A673 (cell line): Measurements from ENCODE around the gene TNFRSF13B. TPM values are rescaled to one million over a fixed set of nuclear protein-coding genes. Genes with fewer than 3 reads are reported as not detected.
"Not testable (repeated sequence)": the region's sequence is repeated elsewhere in the genome, so short reads cannot be mapped to it uniquely, and the experiment has no call there.

Source experiments
- BruUV-seq: library from RNA; stranded (reverse); fragments of 400-500 nt; replicated peaks from 2 replicates; lab custom pipeline; 2021; lab: Mats Ljungman, UMichigan
- CTCF ChIA-PET: fragments of 300-600 bp; sonication (Branson Sonifier 250); formaldehyde crosslinking; loops from one replicate; lab custom pipeline; 2022; ENCODE audit warnings: antibody characterized with exemption; lab: Charles Lee
- POLR2A ChIA-PET: fragments of 300-600 bp; sonication (Branson Sonifier 250); formaldehyde crosslinking; loops from one replicate; lab custom pipeline; 2022; ENCODE audit warnings: antibody characterized with exemption; ENCODE audit not compliant: low non-redundant PET; lab: Charles Lee
- DNase-seq: peaks from one replicate; pipeline ENCODE4 v3.0.0-alpha.2; 2015; ENCODE audit warnings: low spot score
- H3K27ac ChIP-seq: fragments of 200-600 bp; sonication (generic); 2 replicates; pipeline ENCODE4 v1.5.1; 2016; ENCODE audit warnings: mixed run types, low read depth, mild to moderate bottlenecking, mixed read lengths, antibody characterized with exemption, low read length; ENCODE audit not compliant: poor library complexity, severe bottlenecking
- H3K27me3 ChIP-seq: fragments of 200-600 bp; sonication (generic); replicated peaks from 2 replicates; pipeline ENCODE4 v1.6.1; 2017; ENCODE audit warnings: mixed run types, low read depth, mild to moderate bottlenecking, mixed read lengths, antibody characterized with exemption, low read length; ENCODE audit not compliant: insufficient read depth, poor library complexity
- H3K36me3 ChIP-seq: fragments of 200-600 bp; sonication (generic); 2 replicates; pipeline ENCODE4 v1.6.1; 2016; ENCODE audit warnings: mixed run types, mild to moderate bottlenecking, mixed read lengths, antibody characterized with exemption, low read length; ENCODE audit not compliant: insufficient read depth, poor library complexity, severe bottlenecking
- H3K4me1 ChIP-seq: fragments of 200-600 bp; sonication (generic); 2 replicates; pipeline ENCODE4 v1.6.1; 2017; ENCODE audit warnings: mixed run types, mild to moderate bottlenecking, mixed read lengths, antibody characterized with exemption, low read length; ENCODE audit not compliant: insufficient read depth, poor library complexity, severe bottlenecking
- H3K4me3 ChIP-seq: fragments of 200-600 bp; sonication (generic); 2 replicates; pipeline ENCODE4 v1.5.1; 2016; ENCODE audit warnings: low read depth, mixed run types, mild to moderate bottlenecking, mixed read lengths, low read length; ENCODE audit not compliant: poor library complexity, severe bottlenecking
- H3K9me3 ChIP-seq: fragments of 200-600 bp; sonication (generic); 2 replicates; pipeline ENCODE4 v1.6.1; 2016; ENCODE audit warnings: mixed run types, low read depth, mild to moderate bottlenecking, mixed read lengths, antibody characterized with exemption, low read length; ENCODE audit not compliant: poor library complexity, severe bottlenecking
- EZH2 ChIP-seq: fragments of 200-600 bp; sonication (generic); IDR thresholded peaks from 2 replicates; pipeline ENCODE4 v1.6.1; 2017; ENCODE audit warnings: borderline replicate concordance, low read depth, mild to moderate bottlenecking, mixed read lengths, antibody characterized with exemption, low read length; ENCODE audit not compliant: poor library complexity, severe bottlenecking
- intact Hi-C: fragments of 100-400 bp; cut with micrococcal nuclease; formaldehyde crosslinking; loops from one replicate; pipeline ENCODE4 v1.10.0; 2022; ENCODE audit not compliant: unreplicated experiment
- total RNA-seq: library from RNA; stranded (reverse); gene quantifications from 2 replicates; pipeline ENCODE4 v1.2.3, GENCODE V29; 2021
- TF ChIP-seq, protein P1 (sequence below): fragments of 300-800, 200-600 bp; sonication (generic); conservative IDR thresholded peaks from 2 replicates; pipeline ENCODE4 v1.5.1; 2017; ENCODE audit warnings: low read depth, mild to moderate bottlenecking, antibody characterized with exemption, low read length, moderate library complexity, mixed read lengths

TNFRSF13B gene
- total RNA-seq, 1 experiment from 2014 or later, result not detected

DNA sequence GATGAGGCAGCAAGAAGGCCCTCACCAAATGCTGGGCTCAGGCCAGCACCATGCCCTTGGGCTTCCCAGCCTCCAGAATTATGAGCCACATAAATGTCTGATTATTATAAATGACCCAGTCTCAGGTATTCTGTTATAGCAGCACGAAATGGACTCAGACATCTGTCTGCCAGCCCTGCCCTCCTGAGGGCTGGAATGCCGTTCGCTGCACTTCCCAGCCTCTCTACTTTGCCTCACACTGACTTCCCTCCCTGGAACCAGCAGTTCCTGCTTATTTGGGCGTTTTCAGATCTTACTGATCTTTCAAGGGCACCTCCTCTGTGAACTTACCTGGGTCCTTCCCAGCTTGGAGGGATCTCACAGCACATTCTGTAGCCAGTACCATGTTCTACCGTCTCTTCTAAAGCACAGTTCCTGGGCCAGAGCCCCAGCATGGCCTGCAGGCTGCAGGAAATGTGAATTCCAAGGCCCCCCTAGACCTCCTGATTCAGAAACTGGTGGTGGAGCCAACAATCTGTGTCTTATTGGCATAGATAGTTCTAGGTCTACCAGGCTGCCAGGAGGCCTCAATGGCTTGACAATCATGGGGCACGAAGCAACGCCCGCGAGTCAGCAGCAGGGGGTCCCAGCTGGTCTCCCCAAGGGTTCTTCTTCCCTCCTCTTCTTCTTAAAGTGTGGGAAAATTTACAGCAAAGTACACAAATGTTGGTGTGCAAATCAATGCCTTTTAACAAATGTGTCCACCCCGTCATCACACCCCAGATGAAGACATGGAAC, 36.9 kb upstream of the TNFRSF13B start:
- POLR2A ChIA-PET, H3K27me3 ChIP-seq, DNase-seq, intact Hi-C loops, BruUV-seq, H3K4me3 ChIP-seq, H3K27ac ChIP-seq, H3K36me3 ChIP-seq, H3K9me3 ChIP-seq: not testable (repeated sequence)
- H3K4me1 ChIP-seq, result peaks cover 14% of the 10 kb centered on the region
- CTCF ChIA-PET, result interaction anchor here (1.0 kb wide), 1 partner anchor 17 kb away, joined by 5 read pairs; no protein-coding TSS in a partner anchor

DNA sequence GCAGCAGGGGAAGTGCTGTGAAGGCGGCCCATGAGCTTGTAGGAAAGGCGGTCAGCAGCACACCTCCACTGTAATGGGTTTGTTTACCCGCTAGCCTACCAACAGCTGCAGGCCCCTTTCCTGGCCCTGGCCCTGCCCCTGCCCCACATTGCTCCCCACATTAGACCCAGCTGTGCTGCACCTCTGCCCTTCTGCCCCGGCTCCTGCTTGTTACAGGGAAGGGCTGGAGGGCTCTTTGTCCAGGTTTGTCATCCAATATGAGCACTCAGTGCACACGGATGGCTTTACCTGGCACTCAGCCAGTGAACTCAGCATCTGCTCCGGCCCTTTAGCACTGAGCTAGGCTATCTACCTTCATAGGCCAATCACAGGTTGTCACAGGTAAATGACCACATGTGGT, 36.0 kb upstream of the TNFRSF13B start:
- intact Hi-C loops, CTCF ChIA-PET, BruUV-seq, H3K4me3 ChIP-seq, DNase-seq, H3K36me3 ChIP-seq, H3K27ac ChIP-seq, H3K9me3 ChIP-seq, H3K27me3 ChIP-seq, POLR2A ChIA-PET: not testable (repeated sequence)
- H3K4me1 ChIP-seq, result peaks cover 14% of the 10 kb centered on the region

DNA sequence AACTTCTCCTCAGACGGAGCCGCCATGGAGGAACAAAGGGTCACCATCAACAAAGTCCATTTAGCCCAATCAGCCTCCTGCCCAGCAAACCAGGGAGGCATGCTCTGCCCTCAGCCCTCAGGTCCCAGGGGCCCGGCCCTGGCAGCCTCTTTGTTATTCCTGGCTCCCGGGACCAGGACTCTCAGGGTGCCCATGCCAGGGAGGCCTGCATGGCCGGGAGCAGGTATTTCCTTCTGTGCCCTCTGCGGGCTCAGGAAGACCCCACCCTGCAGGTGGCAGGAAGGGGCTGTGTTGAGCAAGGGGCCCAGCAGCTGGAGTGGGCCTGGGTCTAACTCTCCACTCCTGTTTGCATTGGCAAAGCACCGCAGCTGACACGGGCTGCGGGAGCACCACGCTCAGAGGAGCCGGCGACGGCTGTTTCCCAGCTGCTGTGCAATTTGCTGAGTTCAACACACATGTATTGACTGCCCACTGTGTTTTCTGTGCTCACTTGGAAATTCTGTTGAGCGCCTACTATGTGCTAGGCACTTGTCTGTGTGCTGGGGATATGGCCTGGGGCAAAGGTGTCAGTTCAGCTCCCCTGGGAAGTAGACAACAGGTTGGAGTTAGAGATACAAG, 33.2 kb upstream of the TNFRSF13B start:
- H3K4me3 ChIP-seq, H3K27me3 ChIP-seq, BruUV-seq, H3K27ac ChIP-seq, POLR2A ChIA-PET, H3K36me3 ChIP-seq, DNase-seq, H3K9me3 ChIP-seq, CTCF ChIA-PET: not testable (repeated sequence)
- H3K4me1 ChIP-seq, result peaks cover 19% of the 10 kb centered on the region
- intact Hi-C loops, result loop anchor here (5.0 kb wide), 2 partner anchors 142 to 202 kb away; partner anchors contain the start of gene PLD6

DNA sequence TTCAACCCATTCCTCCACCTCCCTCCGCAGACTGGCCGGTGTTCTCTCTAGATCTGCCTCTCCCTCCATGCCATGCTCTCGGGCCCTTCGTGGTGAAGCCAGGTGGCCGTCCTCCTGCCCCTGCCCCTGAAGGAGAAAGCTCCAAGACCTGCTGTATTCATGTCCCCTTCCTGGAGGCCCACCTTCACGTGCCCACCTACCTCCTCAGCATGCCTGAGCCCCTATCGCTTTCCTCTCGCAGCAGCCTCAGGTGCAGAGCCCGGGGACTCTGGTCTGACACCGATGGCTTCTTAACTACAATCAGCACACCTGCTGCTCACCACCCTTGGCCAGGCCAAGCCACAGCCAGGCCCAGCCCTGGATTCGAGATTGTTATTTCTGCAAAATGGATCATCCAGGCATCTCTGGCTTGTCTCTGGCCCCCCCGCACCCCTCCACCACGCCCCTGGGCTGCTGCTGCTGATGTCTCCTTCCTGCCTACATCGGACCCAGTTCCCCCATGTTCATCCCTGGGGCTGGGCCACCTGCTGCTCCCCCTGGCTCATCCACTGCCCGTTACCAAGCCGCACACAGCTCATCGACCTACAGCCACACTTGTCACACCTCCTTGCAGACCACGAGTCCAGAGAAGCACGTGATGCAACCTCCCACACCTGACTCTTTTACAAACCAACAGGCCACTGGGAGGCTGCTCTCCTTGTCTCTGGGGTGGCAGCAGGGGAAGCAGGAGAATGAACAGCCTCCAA, 32.5 kb upstream of the TNFRSF13B start:
- Histone ChIP-seq H3K9me3 (no peaks in the 10 kb centered on the region), H3K27ac (no peak overlapping the region), H3K27me3 (no peaks in the 10 kb centered on the region), H3K36me3 (no peaks in the 10 kb centered on the region), H3K4me1 (peaks cover 13% of the 10 kb centered on the region), H3K4me3 (no peak overlapping the region)
- no peak for TF ChIP-seq EZH2
- TF ChIP-seq, protein P1, sequence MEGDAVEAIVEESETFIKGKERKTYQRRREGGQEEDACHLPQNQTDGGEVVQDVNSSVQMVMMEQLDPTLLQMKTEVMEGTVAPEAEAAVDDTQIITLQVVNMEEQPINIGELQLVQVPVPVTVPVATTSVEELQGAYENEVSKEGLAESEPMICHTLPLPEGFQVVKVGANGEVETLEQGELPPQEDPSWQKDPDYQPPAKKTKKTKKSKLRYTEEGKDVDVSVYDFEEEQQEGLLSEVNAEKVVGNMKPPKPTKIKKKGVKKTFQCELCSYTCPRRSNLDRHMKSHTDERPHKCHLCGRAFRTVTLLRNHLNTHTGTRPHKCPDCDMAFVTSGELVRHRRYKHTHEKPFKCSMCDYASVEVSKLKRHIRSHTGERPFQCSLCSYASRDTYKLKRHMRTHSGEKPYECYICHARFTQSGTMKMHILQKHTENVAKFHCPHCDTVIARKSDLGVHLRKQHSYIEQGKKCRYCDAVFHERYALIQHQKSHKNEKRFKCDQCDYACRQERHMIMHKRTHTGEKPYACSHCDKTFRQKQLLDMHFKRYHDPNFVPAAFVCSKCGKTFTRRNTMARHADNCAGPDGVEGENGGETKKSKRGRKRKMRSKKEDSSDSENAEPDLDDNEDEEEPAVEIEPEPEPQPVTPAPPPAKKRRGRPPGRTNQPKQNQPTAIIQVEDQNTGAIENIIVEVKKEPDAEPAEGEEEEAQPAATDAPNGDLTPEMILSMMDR, result no peak
- ChIA-PET POLR2A (no interaction called here), CTCF (no interaction called here)
- BruUV-seq, result no TSS peak
- DNase-seq, result no peak
- intact Hi-C loops, result loop anchor here (5.0 kb wide), 2 partner anchors 143 to 203 kb away; partner anchors contain the start of gene PLD6

DNA sequence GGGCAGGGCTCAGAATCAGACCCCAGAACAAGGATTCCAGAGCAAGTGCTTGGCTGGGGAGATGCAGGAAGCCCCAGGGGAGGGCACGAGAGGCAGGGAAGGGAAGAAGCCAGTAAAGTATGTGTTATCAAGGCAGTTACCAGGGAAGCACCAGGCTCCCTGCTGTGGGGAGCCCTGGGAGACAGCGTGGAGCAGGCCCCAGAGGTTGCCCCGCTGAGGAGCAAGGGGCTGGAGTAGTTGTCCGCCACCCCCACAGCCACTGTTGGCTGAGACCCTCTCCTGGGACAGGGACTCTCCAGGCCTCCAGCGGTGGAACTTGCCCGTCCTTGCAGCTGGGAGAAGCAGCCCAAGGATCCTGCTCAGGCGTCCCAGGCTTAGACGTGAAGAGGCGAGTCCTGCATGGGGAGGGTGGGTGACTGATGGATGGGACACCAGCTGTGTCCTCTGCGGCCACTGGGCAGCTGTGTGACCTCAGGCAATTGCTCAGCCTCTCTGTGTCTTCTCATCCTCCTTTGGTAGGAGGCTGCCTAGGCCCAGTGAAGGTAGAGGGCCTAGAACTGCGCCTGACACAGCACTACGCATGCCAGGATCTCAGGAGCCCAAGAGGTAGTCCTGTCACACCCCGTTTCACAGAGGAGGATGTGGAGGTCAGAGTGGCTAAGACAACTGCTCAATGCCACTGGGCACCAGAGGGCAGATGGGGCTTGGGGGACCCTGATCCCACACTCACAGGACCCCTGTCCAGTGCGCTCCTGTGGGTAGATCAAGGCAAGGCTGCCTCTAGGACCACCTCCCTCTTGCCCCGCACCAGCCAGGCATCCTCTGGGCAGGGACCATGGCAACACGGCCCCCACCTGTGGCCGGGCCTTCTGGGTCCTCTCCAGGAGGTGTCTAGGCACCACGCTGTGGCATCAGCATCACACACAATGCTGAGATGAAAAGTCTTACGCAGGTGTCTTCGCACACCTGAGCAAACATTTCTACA, 31.1 kb upstream of the TNFRSF13B start:
- H3K4me3 ChIP-seq, H3K36me3 ChIP-seq, H3K9me3 ChIP-seq, BruUV-seq, H3K27ac ChIP-seq, H3K4me1 ChIP-seq, POLR2A ChIA-PET, H3K27me3 ChIP-seq: not testable (repeated sequence)
- intact Hi-C loops, result loop anchor here (5.0 kb wide), 2 partner anchors 144 to 204 kb away; partner anchors contain the start of gene PLD6
- CTCF ChIA-PET, result interaction anchor here (0.7 kb wide), 1 partner anchor 12 kb away, joined by 5 read pairs; no protein-coding TSS in a partner anchor
- peak; percentile 53 for DNase-seq
